ENCODE data around the gene IPCEF1.

IPCEF1 gene

DNA sequence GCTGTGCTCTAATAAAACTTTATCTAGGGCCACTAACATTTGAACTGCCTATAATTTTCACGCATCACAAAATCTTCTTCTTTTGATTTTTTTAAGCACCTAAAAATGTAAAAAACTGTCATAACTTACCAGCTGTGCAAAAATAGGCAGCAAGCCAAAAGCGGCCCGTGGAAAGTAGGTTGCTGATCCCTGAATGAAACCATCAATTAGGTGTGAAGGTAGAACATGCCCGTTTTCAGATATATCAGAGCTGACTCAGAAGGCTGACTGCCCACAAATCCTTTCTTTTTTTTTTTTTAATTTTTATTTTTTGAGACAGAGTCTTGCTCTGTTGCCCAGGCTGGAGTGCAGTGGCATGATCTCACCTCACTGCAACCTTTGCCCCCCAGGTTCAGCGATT is 4.9 kb upstream of the IPCEF1 start:
- H3K27me3 ChIP-seq (replicated peaks; ENCODE audit: control insufficient read depth, insufficient read depth, low read length): no peaks in the 10 kb centered on the region
- H3K4me3 ChIP-seq (replicated peaks; ENCODE audit: low read depth, low read length): no peak overlapping the region
- TF ChIP-seq, protein P1, sequence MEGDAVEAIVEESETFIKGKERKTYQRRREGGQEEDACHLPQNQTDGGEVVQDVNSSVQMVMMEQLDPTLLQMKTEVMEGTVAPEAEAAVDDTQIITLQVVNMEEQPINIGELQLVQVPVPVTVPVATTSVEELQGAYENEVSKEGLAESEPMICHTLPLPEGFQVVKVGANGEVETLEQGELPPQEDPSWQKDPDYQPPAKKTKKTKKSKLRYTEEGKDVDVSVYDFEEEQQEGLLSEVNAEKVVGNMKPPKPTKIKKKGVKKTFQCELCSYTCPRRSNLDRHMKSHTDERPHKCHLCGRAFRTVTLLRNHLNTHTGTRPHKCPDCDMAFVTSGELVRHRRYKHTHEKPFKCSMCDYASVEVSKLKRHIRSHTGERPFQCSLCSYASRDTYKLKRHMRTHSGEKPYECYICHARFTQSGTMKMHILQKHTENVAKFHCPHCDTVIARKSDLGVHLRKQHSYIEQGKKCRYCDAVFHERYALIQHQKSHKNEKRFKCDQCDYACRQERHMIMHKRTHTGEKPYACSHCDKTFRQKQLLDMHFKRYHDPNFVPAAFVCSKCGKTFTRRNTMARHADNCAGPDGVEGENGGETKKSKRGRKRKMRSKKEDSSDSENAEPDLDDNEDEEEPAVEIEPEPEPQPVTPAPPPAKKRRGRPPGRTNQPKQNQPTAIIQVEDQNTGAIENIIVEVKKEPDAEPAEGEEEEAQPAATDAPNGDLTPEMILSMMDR (IDR thresholded peaks at IDR 0.05; ENCODE audit: insufficient read depth, low read length, poor library complexity, severe bottlenecking): no peak
- H3K36me3 ChIP-seq (ENCODE audit: control insufficient read depth, insufficient read depth, low read length): no peaks in the 10 kb centered on the region
- DNase-seq (ENCODE audit: extremely low read depth, insufficient read length): no peak

DNA sequence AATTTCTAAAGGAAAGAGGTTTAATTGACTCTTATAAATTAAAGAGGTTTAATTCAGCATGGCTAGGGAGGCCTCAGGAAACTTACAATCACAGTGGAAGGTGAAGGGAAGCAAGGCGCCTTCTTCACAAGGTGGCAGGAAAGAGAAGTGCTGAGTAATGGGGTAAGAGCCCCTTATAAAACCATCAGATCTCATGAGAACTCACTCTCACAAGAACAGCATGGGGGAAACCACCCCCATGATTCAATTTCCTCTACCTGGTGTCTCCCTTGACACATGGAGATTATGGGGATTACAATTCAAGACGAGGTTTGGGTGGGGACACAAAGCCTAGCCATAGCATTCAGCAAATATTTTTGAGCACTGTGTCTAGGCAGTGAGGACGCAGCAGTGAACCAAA is 3.9 kb upstream of the IPCEF1 start:
- DNase-seq (ENCODE audit: extremely low read depth, insufficient read length): no peak
- TF ChIP-seq, protein P1 (IDR thresholded peaks at IDR 0.05; ENCODE audit: insufficient read depth, low read length, poor library complexity, severe bottlenecking): no peak
- H3K27me3 ChIP-seq (replicated peaks; ENCODE audit: control insufficient read depth, insufficient read depth, low read length): no peaks in the 10 kb centered on the region
- H3K4me3 ChIP-seq (replicated peaks; ENCODE audit: low read depth, low read length): no peak overlapping the region
- H3K36me3 ChIP-seq (ENCODE audit: control insufficient read depth, insufficient read depth, low read length): no peaks in the 10 kb centered on the region

DNA sequence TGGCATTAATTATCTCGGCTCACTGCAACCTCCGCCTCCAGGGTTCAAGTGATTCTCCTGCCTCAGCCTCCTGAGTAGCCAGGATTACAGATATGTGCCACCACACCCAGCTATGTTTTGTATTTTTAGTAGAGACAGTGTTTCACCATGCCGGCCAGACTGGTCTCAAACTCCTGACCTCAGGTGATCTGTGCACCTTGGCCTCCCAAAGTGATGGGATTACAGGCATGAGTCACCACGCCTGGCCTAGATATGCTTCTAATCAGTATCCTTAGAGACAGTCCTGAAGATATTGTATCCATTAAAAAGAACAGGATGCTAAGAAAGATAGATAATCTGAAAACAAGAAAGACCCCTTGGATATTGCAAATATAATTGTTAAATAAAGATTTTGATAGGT is 3.1 kb upstream of the IPCEF1 start:
- TF ChIP-seq, protein P1 (IDR thresholded peaks at IDR 0.05; ENCODE audit: insufficient read depth, low read length, poor library complexity, severe bottlenecking): no peak
- H3K36me3 ChIP-seq (ENCODE audit: control insufficient read depth, insufficient read depth, low read length): no peaks in the 10 kb centered on the region
- H3K4me3 ChIP-seq (replicated peaks; ENCODE audit: low read depth, low read length): no peak overlapping the region
- DNase-seq (ENCODE audit: extremely low read depth, insufficient read length): no peak
- no peaks in the 10 kb centered on the region for H3K27me3 ChIP-seq (replicated peaks; ENCODE audit: control insufficient read depth, insufficient read depth, low read length)

DNA sequence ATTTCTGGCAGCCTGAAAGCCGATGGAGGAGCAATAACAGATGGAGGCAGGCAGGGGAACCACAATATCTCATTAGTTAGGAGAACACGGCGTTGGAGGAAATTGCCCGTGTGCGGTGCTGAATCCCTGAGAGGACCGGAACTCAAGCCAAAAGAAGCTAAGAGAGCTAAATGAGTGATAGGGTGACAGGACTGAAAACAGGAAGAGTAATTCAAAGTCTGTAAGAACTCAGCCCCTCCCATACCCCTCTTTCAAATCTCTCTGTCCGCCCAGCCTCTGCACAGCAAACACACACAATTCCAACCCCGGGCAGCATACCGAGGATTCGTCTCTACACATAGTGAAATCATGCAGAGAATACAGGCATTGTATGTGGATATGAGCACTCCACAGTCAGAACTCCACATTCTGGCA is 2.6 kb upstream of the IPCEF1 start:
- no peaks in the 10 kb centered on the region for H3K27me3 ChIP-seq (replicated peaks; ENCODE audit: control insufficient read depth, insufficient read depth, low read length)
- H3K4me3 ChIP-seq (replicated peaks; ENCODE audit: low read depth, low read length): no peak overlapping the region
- TF ChIP-seq, protein P1 (IDR thresholded peaks at IDR 0.05; ENCODE audit: insufficient read depth, low read length, poor library complexity, severe bottlenecking): no peak
- no peak for DNase-seq (ENCODE audit: extremely low read depth, insufficient read length)
- H3K36me3 ChIP-seq (ENCODE audit: control insufficient read depth, insufficient read depth, low read length): no peaks in the 10 kb centered on the region

DNA sequence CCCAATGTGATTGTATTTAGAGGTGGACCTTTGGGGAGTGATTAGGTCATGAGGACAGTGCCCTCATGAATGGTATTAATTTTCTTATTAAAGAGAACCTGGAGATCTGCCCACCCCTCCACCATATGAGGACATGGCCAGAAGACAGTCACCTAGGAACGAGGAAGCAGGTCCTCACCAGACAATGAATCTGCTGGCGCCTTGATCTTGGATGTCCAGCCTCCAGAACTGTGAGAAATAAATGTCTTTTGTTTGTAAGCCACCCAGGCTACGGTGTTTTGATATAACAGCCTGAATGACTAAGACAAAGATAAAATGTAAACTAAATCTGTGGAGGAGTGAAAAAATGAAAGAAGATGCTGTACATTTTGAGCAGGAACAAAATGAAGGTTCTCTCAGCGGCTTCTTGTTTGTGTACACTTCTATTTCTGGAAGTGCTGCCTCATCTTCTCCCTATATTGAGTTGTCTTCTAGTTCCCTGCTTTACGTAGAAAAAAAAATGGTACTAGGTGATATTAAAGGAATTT is 1.5 kb upstream of the IPCEF1 start:
- Histone ChIP-seq H3K4me3 (replicated peaks; ENCODE audit: low read depth, low read length) (no peak overlapping the region), H3K36me3 (ENCODE audit: control insufficient read depth, insufficient read depth, low read length) (no peaks in the 10 kb centered on the region), H3K27me3 (replicated peaks; ENCODE audit: control insufficient read depth, insufficient read depth, low read length) (no peaks in the 10 kb centered on the region)
- DNase-seq (ENCODE audit: extremely low read depth, insufficient read length): no peak
- TF ChIP-seq, protein P1 (IDR thresholded peaks at IDR 0.05; ENCODE audit: insufficient read depth, low read length, poor library complexity, severe bottlenecking): no peak

DNA sequence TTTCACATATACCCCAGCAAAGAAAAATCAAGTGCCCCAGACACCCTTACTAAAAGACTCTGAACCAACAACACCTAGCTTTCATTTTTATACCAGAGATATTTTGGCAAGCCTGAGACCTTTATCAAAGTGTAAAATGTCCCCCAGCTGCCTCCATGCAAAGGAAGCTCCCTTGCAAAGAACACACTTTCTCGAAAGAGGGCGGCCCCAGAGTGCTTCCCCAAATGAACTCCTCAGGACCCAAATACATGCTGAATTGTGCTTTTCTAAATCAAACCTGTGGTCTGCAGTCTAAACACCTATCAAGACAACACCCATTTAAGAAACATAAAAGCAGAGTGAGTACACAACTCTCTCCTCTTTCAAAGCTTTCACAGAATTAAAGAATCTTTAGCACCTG is 490 bp downstream of the IPCEF1 start:
- no peak overlapping the region for H3K4me3 ChIP-seq (replicated peaks; ENCODE audit: low read depth, low read length)
- no peaks in the 10 kb centered on the region for H3K27me3 ChIP-seq (replicated peaks; ENCODE audit: control insufficient read depth, insufficient read depth, low read length)
- TF ChIP-seq, protein P1 (IDR thresholded peaks at IDR 0.05; ENCODE audit: insufficient read depth, low read length, poor library complexity, severe bottlenecking): no peak
- DNase-seq (ENCODE audit: extremely low read depth, insufficient read length): no peak
- H3K36me3 ChIP-seq (ENCODE audit: control insufficient read depth, insufficient read depth, low read length): no peaks in the 10 kb centered on the region

All from GM06990 (cell line).